ENCODE results near the gene CCDC107. TPM values are rescaled to one million over a fixed set of nuclear protein-coding genes. Genes with fewer than 3 reads are reported as not detected.
A peak's percentile ranks its signal among the peaks of the same experiment; 100 is the strongest.

The CCDC107 gene
- total and polyA plus RNA-seq, 2 of the 13 experiments (the other 11 are each of a cell fraction or from before 2014, with no cell fraction given): 7.1 to 15.2 TPM

DNA sequence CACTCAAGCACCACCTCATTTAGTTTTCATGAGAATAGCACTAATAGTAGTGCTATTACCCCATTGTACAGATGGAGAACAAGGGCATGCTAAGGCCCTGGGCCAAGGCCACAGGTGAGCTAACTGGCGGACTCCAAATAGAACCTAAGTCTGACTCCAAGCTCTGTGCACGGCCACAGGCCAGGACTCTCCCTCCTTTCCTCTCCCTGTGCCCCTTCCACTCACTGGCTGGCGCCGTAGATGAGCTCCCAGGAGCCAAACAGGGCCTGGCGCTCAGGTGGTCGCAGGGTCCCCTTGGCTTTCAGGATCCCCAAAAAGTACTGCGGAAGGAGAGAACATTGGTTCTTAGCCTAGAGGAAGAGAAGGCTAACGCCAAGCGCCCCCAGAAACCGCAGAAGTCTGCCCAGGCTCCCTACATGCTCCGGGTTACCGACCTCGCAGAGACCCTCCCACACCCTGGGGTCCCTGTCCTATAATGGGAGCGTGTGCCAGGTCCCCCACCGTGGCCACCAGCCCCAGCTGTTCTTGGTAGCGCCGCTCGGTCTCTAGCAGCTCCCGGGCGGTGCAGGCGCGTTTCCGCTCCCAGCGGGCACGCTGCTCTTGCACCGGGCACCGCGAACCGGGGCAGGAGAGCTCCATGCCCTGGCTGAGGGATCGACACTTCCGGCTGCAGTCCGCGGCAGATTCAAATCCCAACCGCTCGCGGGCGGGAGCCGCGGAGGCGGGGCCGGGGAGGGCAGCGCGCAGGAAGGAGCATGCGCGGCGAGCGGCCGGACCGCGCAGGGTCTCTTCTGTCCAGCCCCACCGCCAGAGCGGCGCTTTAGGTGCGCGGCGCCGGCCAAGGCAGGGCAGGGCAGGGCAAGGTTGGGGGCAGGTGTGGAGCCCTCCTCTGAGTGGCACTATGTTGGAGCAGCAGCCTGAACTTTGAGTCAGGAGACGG lies 6.7 kb downstream of the CCDC107 start, which contains the start of gene ARHGEF39 (continued):
- peak; percentile 25; the same call in 1 of the 2 replicates for TF ChIP-seq IRF2 (CRISPR knock-in tag; IDR thresholded peaks at IDR 0.05)
- TF ChIP-seq, protein P1, sequence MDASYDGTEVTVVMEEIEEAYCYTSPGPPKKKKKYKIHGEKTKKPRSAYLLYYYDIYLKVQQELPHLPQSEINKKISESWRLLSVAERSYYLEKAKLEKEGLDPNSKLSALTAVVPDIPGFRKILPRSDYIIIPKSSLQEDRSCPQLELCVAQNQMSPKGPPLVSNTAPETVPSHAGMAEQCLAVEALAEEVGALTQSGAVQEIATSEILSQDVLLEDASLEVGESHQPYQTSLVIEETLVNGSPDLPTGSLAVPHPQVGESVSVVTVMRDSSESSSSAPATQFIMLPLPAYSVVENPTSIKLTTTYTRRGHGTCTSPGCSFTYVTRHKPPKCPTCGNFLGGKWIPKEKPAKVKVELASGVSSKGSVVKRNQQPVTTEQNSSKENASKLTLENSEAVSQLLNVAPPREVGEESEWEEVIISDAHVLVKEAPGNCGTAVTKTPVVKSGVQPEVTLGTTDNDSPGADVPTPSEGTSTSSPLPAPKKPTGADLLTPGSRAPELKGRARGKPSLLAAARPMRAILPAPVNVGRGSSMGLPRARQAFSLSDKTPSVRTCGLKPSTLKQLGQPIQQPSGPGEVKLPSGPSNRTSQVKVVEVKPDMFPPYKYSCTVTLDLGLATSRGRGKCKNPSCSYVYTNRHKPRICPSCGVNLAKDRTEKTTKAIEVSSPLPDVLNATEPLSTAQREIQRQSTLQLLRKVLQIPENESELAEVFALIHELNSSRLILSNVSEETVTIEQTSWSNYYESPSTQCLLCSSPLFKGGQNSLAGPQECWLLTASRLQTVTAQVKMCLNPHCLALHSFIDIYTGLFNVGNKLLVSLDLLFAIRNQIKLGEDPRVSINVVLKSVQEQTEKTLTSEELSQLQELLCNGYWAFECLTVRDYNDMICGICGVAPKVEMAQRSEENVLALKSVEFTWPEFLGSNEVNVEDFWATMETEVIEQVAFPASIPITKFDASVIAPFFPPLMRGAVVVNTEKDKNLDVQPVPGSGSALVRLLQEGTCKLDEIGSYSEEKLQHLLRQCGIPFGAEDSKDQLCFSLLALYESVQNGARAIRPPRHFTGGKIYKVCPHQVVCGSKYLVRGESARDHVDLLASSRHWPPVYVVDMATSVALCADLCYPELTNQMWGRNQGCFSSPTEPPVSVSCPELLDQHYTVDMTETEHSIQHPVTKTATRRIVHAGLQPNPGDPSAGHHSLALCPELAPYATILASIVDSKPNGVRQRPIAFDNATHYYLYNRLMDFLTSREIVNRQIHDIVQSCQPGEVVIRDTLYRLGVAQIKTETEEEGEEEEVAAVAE (CRISPR knock-in tag; IDR thresholded peaks at IDR 0.05; ENCODE audit: borderline replicate concordance): no peak
- 0 out of 2 replicates have a peak, but pooled peaks have one; percentile 84 for TF ChIP-seq FOXM1 (CRISPR knock-in tag; IDR thresholded peaks at IDR 0.05)
- TF ChIP-seq, protein P2, sequence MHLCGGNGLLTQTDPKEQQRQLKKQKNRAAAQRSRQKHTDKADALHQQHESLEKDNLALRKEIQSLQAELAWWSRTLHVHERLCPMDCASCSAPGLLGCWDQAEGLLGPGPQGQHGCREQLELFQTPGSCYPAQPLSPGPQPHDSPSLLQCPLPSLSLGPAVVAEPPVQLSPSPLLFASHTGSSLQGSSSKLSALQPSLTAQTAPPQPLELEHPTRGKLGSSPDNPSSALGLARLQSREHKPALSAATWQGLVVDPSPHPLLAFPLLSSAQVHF (CRISPR knock-in tag; IDR thresholded peaks at IDR 0.05): peak; percentile 99
- peak; percentile 51 for TF ChIP-seq HNRNPLL (IDR thresholded peaks at IDR 0.05; ENCODE audit: low read depth, low read length, poor library complexity, severe bottlenecking)
- TF ChIP-seq SATB2 (CRISPR knock-in tag; IDR thresholded peaks at IDR 0.05): no peak
- TF ChIP-seq ZNF12 (CRISPR knock-in tag; IDR thresholded peaks at IDR 0.05): no peak
- TF ChIP-seq ZNF383 (CRISPR knock-in tag; IDR thresholded peaks at IDR 0.05; ENCODE audit: borderline replicate concordance): peak; percentile 68; the same call in 1 of the 2 replicates
- TF ChIP-seq, protein P3, sequence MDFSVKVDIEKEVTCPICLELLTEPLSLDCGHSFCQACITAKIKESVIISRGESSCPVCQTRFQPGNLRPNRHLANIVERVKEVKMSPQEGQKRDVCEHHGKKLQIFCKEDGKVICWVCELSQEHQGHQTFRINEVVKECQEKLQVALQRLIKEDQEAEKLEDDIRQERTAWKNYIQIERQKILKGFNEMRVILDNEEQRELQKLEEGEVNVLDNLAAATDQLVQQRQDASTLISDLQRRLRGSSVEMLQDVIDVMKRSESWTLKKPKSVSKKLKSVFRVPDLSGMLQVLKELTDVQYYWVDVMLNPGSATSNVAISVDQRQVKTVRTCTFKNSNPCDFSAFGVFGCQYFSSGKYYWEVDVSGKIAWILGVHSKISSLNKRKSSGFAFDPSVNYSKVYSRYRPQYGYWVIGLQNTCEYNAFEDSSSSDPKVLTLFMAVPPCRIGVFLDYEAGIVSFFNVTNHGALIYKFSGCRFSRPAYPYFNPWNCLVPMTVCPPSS (IDR thresholded peaks at IDR 0.05): no peak
- TF ChIP-seq, protein P4, sequence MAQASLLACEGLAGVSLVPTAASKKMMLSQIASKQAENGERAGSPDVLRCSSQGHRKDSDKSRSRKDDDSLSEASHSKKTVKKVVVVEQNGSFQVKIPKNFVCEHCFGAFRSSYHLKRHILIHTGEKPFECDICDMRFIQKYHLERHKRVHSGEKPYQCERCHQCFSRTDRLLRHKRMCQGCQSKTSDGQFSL (CRISPR knock-in tag; IDR thresholded peaks at IDR 0.05): peak; percentile 34; the same call in 1 of the 2 replicates
- 0 out of 2 replicates have a peak, but pooled peaks have one; percentile 31 for TF ChIP-seq ETV6 (CRISPR knock-in tag; conservative IDR thresholded peaks at IDR 0.05)
- no peak; the same call in 1 of the 2 replicates for TF ChIP-seq SOX13 (IDR thresholded peaks at IDR 0.05)
- peak in 1 of 2 experiments; percentile 48; a peak in 1 of 4 replicates for TF ChIP-seq SOX13 (CRISPR knock-in tag; conservative IDR thresholded peaks at IDR 0.05 in 1 of 2, IDR thresholded peaks at IDR 0.05 in 1 of 2)
- TF ChIP-seq ZMYM3 (CRISPR knock-in tag; IDR thresholded peaks at IDR 0.05): peak; percentile 65
- TF ChIP-seq BHLHE40 (IDR thresholded peaks at IDR 0.05; ENCODE audit: low read length): no peak
- TF ChIP-seq, protein P5, sequence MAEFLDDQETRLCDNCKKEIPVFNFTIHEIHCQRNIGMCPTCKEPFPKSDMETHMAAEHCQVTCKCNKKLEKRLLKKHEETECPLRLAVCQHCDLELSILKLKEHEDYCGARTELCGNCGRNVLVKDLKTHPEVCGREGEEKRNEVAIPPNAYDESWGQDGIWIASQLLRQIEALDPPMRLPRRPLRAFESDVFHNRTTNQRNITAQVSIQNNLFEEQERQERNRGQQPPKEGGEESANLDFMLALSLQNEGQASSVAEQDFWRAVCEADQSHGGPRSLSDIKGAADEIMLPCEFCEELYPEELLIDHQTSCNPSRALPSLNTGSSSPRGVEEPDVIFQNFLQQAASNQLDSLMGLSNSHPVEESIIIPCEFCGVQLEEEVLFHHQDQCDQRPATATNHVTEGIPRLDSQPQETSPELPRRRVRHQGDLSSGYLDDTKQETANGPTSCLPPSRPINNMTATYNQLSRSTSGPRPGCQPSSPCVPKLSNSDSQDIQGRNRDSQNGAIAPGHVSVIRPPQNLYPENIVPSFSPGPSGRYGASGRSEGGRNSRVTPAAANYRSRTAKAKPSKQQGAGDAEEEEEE (CRISPR knock-in tag; IDR thresholded peaks at IDR 0.05; ENCODE audit: borderline replicate concordance): no peak
- no peak for TF ChIP-seq ZNF773 (CRISPR knock-in tag; IDR thresholded peaks at IDR 0.05; ENCODE audit: borderline replicate concordance)
- TF ChIP-seq ZFAT (CRISPR knock-in tag; conservative IDR thresholded peaks at IDR 0.05): no peak
- peak; percentile 97 for TF ChIP-seq ZNF589 (CRISPR knock-in tag; conservative IDR thresholded peaks at IDR 0.05)
